ENCODE results near the gene GOLGA2.

DNA sequence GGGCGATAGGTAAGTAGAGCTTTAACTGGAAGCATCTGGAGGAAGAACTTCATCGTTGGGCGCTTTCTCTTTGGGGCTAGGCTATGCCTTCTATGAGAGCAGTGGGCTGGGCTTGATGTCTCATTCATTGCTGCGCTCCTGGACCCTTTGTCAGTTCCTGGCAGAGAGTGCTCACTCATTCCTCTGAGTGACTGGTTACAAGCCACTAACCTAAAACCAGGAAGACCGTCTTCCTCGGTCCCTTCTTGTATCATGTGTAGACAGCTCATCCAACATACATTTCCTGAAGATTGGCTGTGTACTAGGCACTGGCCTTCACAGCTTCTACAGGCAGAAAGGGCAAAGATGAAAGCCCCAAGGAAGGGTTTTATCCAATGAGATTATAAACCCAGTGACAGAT is 6.7 kb upstream of the GOLGA2 start:
- no peak for TF ChIP-seq CTCF (IDR thresholded peaks at IDR 0.05)
- no peak for TF ChIP-seq POLR2A (IDR thresholded peaks at IDR 0.05)

Data from upper lobe of left lung (tissue), 4 donors.